IPS-18a (cell line): Measurements from ENCODE around the gene ARHGEF16.
A peak's percentile ranks its signal among the peaks of the same experiment; 100 is the strongest.

ENCODE experiments used
- H3K27ac ChIP-seq: one replicate; pipeline ENCODE4 v1.5.1; 2013; ENCODE audit warnings: low read length
- H3K27me3 ChIP-seq: one replicate; pipeline ENCODE4 v1.6.1; 2013; ENCODE audit warnings: mild to moderate bottlenecking, low read length; ENCODE audit not compliant: control insufficient read depth, insufficient read depth
- H3K36me3 ChIP-seq: one replicate; pipeline ENCODE4 v1.6.1; 2013; ENCODE audit warnings: low read depth, low read length; ENCODE audit not compliant: control insufficient read depth
- H3K4me1 ChIP-seq: one replicate; pipeline ENCODE4 v1.6.1; 2013; ENCODE audit warnings: low read depth, low read length; ENCODE audit not compliant: control insufficient read depth
- H3K4me3 ChIP-seq: one replicate; pipeline ENCODE4 v1.5.1; 2013; ENCODE audit warnings: low read length
- H3K9ac ChIP-seq: one replicate; pipeline ENCODE4 v1.6.1; 2013; ENCODE audit warnings: mild to moderate bottlenecking, low read length, moderate library complexity
- H3K9me3 ChIP-seq: one replicate; pipeline ENCODE4 v1.6.1; 2013; ENCODE audit warnings: low read depth, low read length; ENCODE audit not compliant: control insufficient read depth

Gene ARHGEF16

GRCh38 chr1:3523980-3524379 is 69.5 kb downstream of the ARHGEF16 start:
- Histone ChIP-seq H3K9ac (no peak overlapping the region), H3K36me3 (no peaks in the 10 kb centered on the region), H3K9me3 (no peaks in the 10 kb centered on the region), H3K4me3 (no peak overlapping the region), H3K4me1 (no peaks in the 10 kb centered on the region), H3K27ac (no peak overlapping the region), H3K27me3 (peaks cover 11% of the 10 kb centered on the region)

GRCh38 chr1:3524556-3525203 is 70.2 kb downstream of the ARHGEF16 start:
- Histone ChIP-seq H3K4me1 (no peaks in the 10 kb centered on the region), H3K27ac (no peak overlapping the region), H3K9me3 (no peaks in the 10 kb centered on the region), H3K9ac (no peak overlapping the region), H3K27me3 (peaks cover 18% of the 10 kb centered on the region), H3K36me3 (no peaks in the 10 kb centered on the region), H3K4me3 (no peak overlapping the region)

- no peaks in the 10 kb centered on the region for H3K4me1 ChIP-seq
- H3K4me3 ChIP-seq: no peak overlapping the region
- no peaks in the 10 kb centered on the region for H3K9me3 ChIP-seq
- H3K9ac ChIP-seq: no peak overlapping the region
- no peak overlapping the region for H3K27ac ChIP-seq
- H3K36me3 ChIP-seq: no peaks in the 10 kb centered on the region
- H3K27me3 ChIP-seq: peaks cover 29% of the 10 kb centered on the region
Measured at GRCh38 chr1:3525551-3526482, 71.4 kb downstream of the ARHGEF16 start.

GRCh38 chr1:3527774-3528173 is 73.3 kb downstream of the ARHGEF16 start:
- Histone ChIP-seq H3K27me3 (peaks cover 40% of the 10 kb centered on the region), H3K4me1 (no peaks in the 10 kb centered on the region), H3K27ac (no peak overlapping the region), H3K9ac (no peak overlapping the region), H3K9me3 (no peaks in the 10 kb centered on the region), H3K4me3 (no peak overlapping the region), H3K36me3 (no peaks in the 10 kb centered on the region)

- Histone ChIP-seq H3K4me1 (no peaks in the 10 kb centered on the region), H3K4me3 (no peak overlapping the region), H3K9me3 (no peaks in the 10 kb centered on the region), H3K27me3 (peaks cover 45% of the 10 kb centered on the region), H3K27ac (no peak overlapping the region), H3K9ac (no peak overlapping the region), H3K36me3 (no peaks in the 10 kb centered on the region)
Measured at GRCh38 chr1:3529099-3529729, 74.7 kb downstream of the ARHGEF16 start.

- Histone ChIP-seq H3K9me3 (no peaks in the 10 kb centered on the region), H3K9ac (no peak overlapping the region), H3K36me3 (no peaks in the 10 kb centered on the region), H3K27ac (no peak overlapping the region), H3K4me3 (peak overlapping the region; percentile 50), H3K4me1 (no peaks in the 10 kb centered on the region), H3K27me3 (peaks cover 45% of the 10 kb centered on the region)
Measured at GRCh38 chr1:3530086-3530925, 75.8 kb downstream of the ARHGEF16 start.
